HL-60 (cell line): ENCODE results near the gene COMMD9.

Source experiments
- DNase-seq, 2 experiments: peaks; one replicate each; pipeline ENCODE4 v3.0.0-alpha.2; 2010 to 2020; ENCODE audit warnings: low read depth in 1 of 2, low spot score in 1 of 2
- H3K27ac ChIP-seq: fragments of 250-450 bp; sonication (Bioruptor Pico); replicated peaks from 2 replicates; pipeline ENCODE4 v1.5.1; 2020; ENCODE audit warnings: mild to moderate bottlenecking, moderate library complexity
- H3K27me3 ChIP-seq: fragments of 250-450 bp; sonication (Bioruptor Pico); 2 replicates; pipeline ENCODE4 v1.5.1; 2021; ENCODE audit warnings: mild to moderate bottlenecking, moderate library complexity; ENCODE audit not compliant: insufficient read depth, poor library complexity, severe bottlenecking
- H3K4me3 ChIP-seq: replicated peaks from 2 replicates; pipeline ENCODE4 v1.5.1; 2011; ENCODE audit warnings: mild to moderate bottlenecking, control low read depth, low read length; ENCODE audit not compliant: insufficient read depth
- CTCF ChIP-seq: IDR thresholded peaks from one replicate; pipeline ENCODE4 v1.5.1; 2011; ENCODE audit warnings: low read length, control low read depth, inconsistent platforms; ENCODE audit not compliant: insufficient read depth
- GABPA ChIP-seq: IDR thresholded peaks from 2 replicates; pipeline ENCODE4 v1.6.1; 2012; ENCODE audit warnings: low read depth
- POLR2AphosphoS5 ChIP-seq: IDR thresholded peaks from 2 replicates; pipeline ENCODE4 v1.6.1; 2012; ENCODE audit warnings: low read depth
- REST ChIP-seq: IDR thresholded peaks from 2 replicates; pipeline ENCODE4 v1.6.1; 2012; ENCODE audit warnings: low read depth; ENCODE audit not compliant: insufficient replicate concordance
- SPI1 ChIP-seq: IDR thresholded peaks from 2 replicates; pipeline ENCODE4 v1.6.1; 2012; ENCODE audit warnings: low read depth, mild to moderate bottlenecking, borderline replicate concordance

Gene COMMD9

GRCh38 chr11:36265793-36266628 lies 23.2 kb downstream of the COMMD9 start:
- TF ChIP-seq CTCF (peak; percentile 87), GABPA (no peak)
- peak in 1 of 2 experiments; percentile 49 for DNase-seq

GRCh38 chr11:36264973-36265344 lies 24.3 kb downstream of the COMMD9 start:
- H3K4me3 ChIP-seq: no peak overlapping the region
- no peak overlapping the region for H3K27ac ChIP-seq
- H3K27me3 ChIP-seq: peaks cover 5% of the 10 kb centered on the region
- TF ChIP-seq POLR2AphosphoS5 (no peak), REST (no peak), SPI1 (no peak), GABPA (no peak), CTCF (no peak)
- no peak for DNase-seq

More at GRCh38 chr11:36265793-36266628, 23.2 kb downstream of the COMMD9 start:
- peaks cover 3% of the 10 kb centered on the region for H3K27me3 ChIP-seq
- no peak overlapping the region for H3K4me3 ChIP-seq
- H3K27ac ChIP-seq: no peak overlapping the region

GRCh38 chr11:36264011-36264972 lies 24.9 kb downstream of the COMMD9 start:
- peaks cover 5% of the 10 kb centered on the region for H3K27me3 ChIP-seq
- no peak for DNase-seq
- H3K4me3 ChIP-seq: no peak overlapping the region
- no peak overlapping the region for H3K27ac ChIP-seq
- TF ChIP-seq SPI1 (no peak), POLR2AphosphoS5 (no peak), GABPA (no peak), CTCF (no peak)

- DNase-seq: no peak
These were observed 28.1 kb downstream of the COMMD9 start for GRCh38 chr11:36261094-36261493.

More at GRCh38 chr11:36261094-36261493, 28.1 kb downstream of the COMMD9 start:
- TF ChIP-seq SPI1 (no peak), REST (no peak), CTCF (no peak), POLR2AphosphoS5 (no peak), GABPA (no peak)
- Histone ChIP-seq H3K27ac (no peak overlapping the region), H3K4me3 (no peak overlapping the region), H3K27me3 (peaks cover 5% of the 10 kb centered on the region)
